Stimulated activated CD4-positive, alpha-beta T cell treated with anti-CD3 and anti-CD28 coated beads, Interleukin-1b, Interleukin-23, amount 100 ng/mL, for 1 hour (primary cell): ENCODE results near the gene TRAPPC10.
"Not testable (repeated sequence)": the region's sequence is repeated elsewhere in the genome, so short reads cannot be mapped to it uniquely, and the experiment has no call there.

Experiments used
- DNase-seq, 2 donors: peaks; one replicate each; pipeline ENCODE4 v3.0.0-alpha.2; 2020; ENCODE audit warnings: low read depth in 2 of 2

The TRAPPC10 gene

GRCh38 chr21:44143996-44144395, 131.9 kb downstream of the TRAPPC10 start:
- DNase-seq, result not testable (repeated sequence)

- not testable (repeated sequence) for DNase-seq
Observed at GRCh38 chr21:44144784-44145602, 132.9 kb downstream of the TRAPPC10 start.

GRCh38 chr21:44145616-44146015, 133.5 kb downstream of the TRAPPC10 start:
- not testable (repeated sequence) for DNase-seq

DNA sequence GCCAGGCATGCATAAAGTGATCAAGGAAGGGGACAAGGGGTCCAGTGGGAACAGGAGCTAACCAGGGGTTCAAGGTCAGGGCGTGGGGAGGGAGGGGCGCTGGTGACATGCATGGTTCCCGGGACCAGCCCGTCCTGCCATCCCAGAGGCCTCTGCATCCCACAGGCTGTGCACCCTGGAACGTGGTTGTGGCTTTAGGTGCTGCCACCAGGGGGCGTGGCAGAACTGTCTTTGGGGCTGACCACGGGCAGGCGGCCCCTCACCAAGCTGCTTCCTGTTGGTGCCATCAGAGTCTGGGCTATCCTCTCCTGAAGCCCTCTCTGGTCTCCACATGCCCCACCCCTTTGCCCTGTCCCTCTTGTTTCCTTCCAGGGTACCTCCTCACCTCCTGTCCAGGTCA, 135.0 kb downstream of the TRAPPC10 start:
- not testable (repeated sequence) for DNase-seq

DNA sequence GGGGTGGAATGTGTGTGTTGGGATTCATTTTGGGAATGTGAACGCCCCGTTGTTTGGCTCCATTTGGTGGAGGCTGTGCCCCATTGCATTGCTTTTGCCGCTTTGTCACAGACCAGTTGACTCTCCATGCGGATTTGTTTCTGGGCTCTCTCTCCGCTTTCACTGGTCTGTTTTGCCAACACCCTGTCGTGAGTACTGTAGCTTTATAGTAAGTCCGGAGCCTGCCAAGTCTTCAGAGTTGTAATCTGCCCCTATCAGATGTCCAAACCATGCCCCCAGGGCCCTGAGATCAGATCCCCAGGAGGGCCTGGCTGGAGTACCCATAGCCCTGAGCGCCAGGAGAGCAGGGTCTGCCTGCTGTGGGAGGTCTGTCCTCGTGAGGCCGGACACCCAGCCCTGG, 138.1 kb downstream of the TRAPPC10 start:
- DNase-seq, result not testable (repeated sequence)

- DNase-seq, result not testable (repeated sequence)
Observed at GRCh38 chr21:44153214-44153888, 141.2 kb downstream of the TRAPPC10 start.

GRCh38 chr21:44153889-44154228, 141.8 kb downstream of the TRAPPC10 start:
- DNase-seq, result peak; percentile 0 to 21

DNA sequence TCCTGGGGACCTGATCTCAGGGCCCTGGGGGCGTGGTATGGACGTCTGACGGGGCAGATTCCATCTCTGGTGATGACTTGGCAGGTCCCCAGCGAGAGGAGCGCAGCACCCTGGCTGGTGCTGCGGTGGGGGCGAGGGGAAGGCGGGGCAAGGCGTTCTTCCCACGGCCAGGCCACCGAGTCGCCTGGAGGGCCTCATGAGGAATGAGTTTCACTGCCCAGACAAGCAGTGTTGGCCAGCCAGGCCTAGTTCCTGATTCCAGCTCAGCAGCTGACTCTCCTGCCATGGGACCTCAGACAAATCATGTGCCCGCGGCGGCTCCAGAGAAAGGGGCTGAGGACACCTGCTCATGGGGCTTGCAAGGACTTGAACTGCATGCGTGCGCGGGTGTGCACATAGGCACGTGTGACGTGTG, 142.7 kb downstream of the TRAPPC10 start:
- DNase-seq, result not testable (repeated sequence)

- not testable (repeated sequence) for DNase-seq
Observed at GRCh38 chr21:44155231-44155993, 143.3 kb downstream of the TRAPPC10 start.

DNA sequence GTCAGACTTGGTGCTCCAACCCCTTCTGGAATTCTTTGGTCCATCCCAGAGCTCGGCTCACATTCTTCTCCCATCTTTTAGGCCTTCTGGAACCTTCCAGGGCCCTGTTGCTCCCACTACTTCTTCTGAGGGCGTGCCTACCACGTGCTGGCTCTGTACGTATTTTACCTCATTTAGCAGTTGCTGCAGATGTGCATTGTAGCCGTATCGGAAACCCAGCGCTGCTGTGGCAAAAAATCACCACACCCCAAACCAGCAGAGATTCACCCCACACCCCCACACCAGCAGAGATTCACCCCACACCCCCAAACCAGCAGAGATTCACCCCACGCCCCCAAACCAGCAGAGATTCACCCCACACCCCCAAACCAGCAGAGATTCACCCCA, 143.9 kb downstream of the TRAPPC10 start:
- not testable (repeated sequence) for DNase-seq
